Upper lobe of right lung (tissue), 1 donor: ENCODE results near the gene PUSL1. TPM values are rescaled to one million over a fixed set of nuclear protein-coding genes. Genes with fewer than 3 reads are reported as not detected.

Experiments
- ATAC-seq: fragments of 200-7000 bp; cut with Tn5 transposase; one replicate; pipeline ENCODE4 v1.9.1; 2020; ENCODE audit warnings: mild to moderate bottlenecking, moderate library complexity
- DNase-seq: peaks from one replicate; pipeline ENCODE4 v3.0.0-alpha.2; 2020
- H3K27ac ChIP-seq: fragments of 200-600 bp; one replicate; pipeline ENCODE4 v1.8.0; 2022
- H3K27me3 ChIP-seq: fragments of 200-600 bp; one replicate; pipeline ENCODE4 v1.8.0; 2022; ENCODE audit warnings: mild to moderate bottlenecking
- H3K36me3 ChIP-seq: fragments of 200-600 bp; one replicate; pipeline ENCODE4 v1.8.0; 2022
- H3K4me1 ChIP-seq: fragments of 200-600 bp; one replicate; pipeline ENCODE4 v1.8.0; 2022
- H3K4me3 ChIP-seq: fragments of 200-600 bp; one replicate; pipeline ENCODE4 v1.8.0; 2022; ENCODE audit warnings: mild to moderate bottlenecking
- H3K9me3 ChIP-seq: fragments of 200-600 bp; one replicate; pipeline ENCODE4 v1.8.0; 2022
- CTCF ChIP-seq: fragments of 200-600 bp; IDR thresholded peaks from one replicate; pipeline ENCODE4 v1.8.0; 2022; ENCODE audit warnings: antibody characterized with exemption
- intact Hi-C: fragments of 100-400 bp; cut with DNase I; formaldehyde crosslinking; loops from one replicate; pipeline ENCODE4 v1.11.0; 2022
- total RNA-seq: library from RNA; stranded (reverse); fragmentation: NEBNext Ultra II Directional; extraction: Animal tissue kit (Norgen Biotek cat#: 25700); gene quantifications from one replicate; pipeline ENCODE4 v1.2.1, GENCODE V29; 2021
- donor health status: DM: no; HTN: yes; CAD: no; lungs with severe emphysema.

The PUSL1 gene
- total RNA-seq, 1 donor from 2014 or later, result 14.2 TPM

DNA sequence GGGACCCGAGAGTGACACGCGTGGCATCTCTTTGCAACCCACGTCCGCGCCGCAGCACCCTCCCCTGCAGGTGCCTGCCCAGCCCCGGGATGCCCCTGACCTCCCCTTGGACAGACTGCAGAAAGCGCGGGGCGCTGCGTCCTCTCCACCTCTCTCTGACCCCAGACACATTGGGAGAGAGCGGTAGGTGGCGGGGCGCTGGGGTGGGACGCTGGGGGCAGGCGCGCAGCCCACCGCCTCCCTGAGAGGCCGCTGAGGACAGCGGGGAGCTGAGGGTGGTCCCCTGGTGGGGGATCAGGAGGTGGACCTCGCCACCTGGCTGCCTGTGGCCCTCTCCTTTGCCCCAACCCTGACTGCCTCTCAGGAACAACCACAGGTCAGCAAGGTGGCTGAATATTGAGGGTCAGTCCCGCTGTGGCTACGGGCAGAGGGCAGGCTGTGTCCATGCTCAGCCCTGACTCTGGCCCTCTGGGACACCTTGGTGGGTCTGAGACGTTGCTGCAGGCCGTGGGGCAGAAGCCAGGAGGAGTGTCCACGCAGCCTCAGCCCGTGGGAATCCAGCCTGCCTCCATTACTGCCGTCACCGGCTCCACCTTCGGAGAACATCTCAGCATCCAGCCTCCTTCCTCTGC is 34.0 kb upstream of the PUSL1 start:
- DNase-seq (no peak), ATAC-seq (no peak)
- H3K27me3 ChIP-seq, result no peaks in the 10 kb centered on the region
- peak overlapping the region; percentile 86 for H3K4me3 ChIP-seq
- no peaks in the 10 kb centered on the region for H3K36me3 ChIP-seq
- H3K9me3 ChIP-seq, result no peaks in the 10 kb centered on the region
- H3K4me1 ChIP-seq, result peaks cover 37% of the 10 kb centered on the region
- TF ChIP-seq CTCF, result no peak
- H3K27ac ChIP-seq, result peak overlapping the region; percentile 78
- intact Hi-C loops, result no loop called here

- TF ChIP-seq CTCF, result no peak
- DNase-seq, result no peak
- Histone ChIP-seq H3K9me3 (no peaks in the 10 kb centered on the region), H3K27me3 (no peaks in the 10 kb centered on the region), H3K36me3 (no peaks in the 10 kb centered on the region), H3K4me3 (no peak overlapping the region), H3K4me1 (peaks cover 35% of the 10 kb centered on the region), H3K27ac (no peak overlapping the region)
- ATAC-seq, result no peak
- intact Hi-C loops, result no loop called here
Measured at GRCh38 chr1:1274931-1275431, 33.4 kb upstream of the PUSL1 start.

DNA sequence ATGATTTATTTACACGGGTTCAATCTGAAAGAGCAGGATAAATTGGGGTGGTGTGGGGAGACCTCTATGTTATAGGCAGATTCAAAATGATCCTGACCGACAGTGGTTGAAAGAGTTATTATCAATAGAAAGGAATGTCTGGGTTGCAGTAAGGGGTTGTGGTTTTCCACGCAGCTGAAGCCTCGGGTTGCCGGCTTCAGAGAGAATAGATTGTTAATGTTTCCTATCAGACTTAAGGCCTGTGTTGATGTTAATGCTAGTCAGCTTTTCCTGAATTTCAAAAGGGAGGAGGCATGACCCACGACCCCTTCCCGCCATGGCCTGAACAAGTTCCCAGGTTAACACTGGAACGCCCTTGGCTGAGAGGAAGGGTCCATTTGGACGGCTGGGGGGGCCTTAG is 32.6 kb upstream of the PUSL1 start:
- ATAC-seq, result no peak
- H3K27me3 ChIP-seq, result no peaks in the 10 kb centered on the region
- no peaks in the 10 kb centered on the region for H3K36me3 ChIP-seq
- H3K9me3 ChIP-seq, result no peaks in the 10 kb centered on the region
- intact Hi-C loops, result no loop called here
- no peak for DNase-seq
- peaks cover 27% of the 10 kb centered on the region for H3K4me1 ChIP-seq
- TF ChIP-seq CTCF, result no peak
- H3K4me3 ChIP-seq, result no peak overlapping the region
- H3K27ac ChIP-seq, result no peak overlapping the region

DNA sequence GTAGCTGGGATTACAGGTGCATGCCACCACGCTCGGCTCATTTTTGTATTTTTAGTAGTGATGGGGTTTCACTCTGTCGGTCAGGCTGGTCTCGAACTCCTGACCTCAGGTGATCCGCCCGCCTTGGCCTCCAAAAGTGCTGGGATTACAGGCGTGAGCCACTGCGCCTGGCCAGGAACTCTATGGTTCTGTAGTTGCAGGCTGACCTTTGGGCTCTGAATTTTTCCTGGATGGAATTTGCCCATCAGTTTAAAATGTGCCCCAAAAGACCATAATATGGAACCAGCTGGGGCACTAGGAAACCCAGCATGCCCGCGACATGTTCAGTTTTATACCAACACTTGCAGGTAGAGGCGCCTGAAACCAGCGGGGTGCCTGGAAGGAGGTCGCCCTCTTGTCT is 29.8 kb upstream of the PUSL1 start:
- TF ChIP-seq CTCF, result no peak
- no peaks in the 10 kb centered on the region for H3K9me3 ChIP-seq
- intact Hi-C loops, result no loop called here
- H3K4me3 ChIP-seq, result no peak overlapping the region
- no peaks in the 10 kb centered on the region for H3K36me3 ChIP-seq
- ATAC-seq, result no peak
- no peaks in the 10 kb centered on the region for H3K27me3 ChIP-seq
- no peak overlapping the region for H3K27ac ChIP-seq
- DNase-seq, result no peak
- H3K4me1 ChIP-seq, result peaks cover 5% of the 10 kb centered on the region

GRCh38 chr1:1279028-1279427 is 29.4 kb upstream of the PUSL1 start:
- TF ChIP-seq CTCF, result no peak
- intact Hi-C loops, result no loop called here
- no peak for ATAC-seq

More at GRCh38 chr1:1279028-1279427, 29.4 kb upstream of the PUSL1 start:
- H3K27me3 ChIP-seq, result no peaks in the 10 kb centered on the region
- no peak for DNase-seq
- no peak overlapping the region for H3K27ac ChIP-seq
- no peaks in the 10 kb centered on the region for H3K9me3 ChIP-seq
- peaks cover 5% of the 10 kb centered on the region for H3K4me1 ChIP-seq
- no peaks in the 10 kb centered on the region for H3K36me3 ChIP-seq
- H3K4me3 ChIP-seq, result no peak overlapping the region
